Fibroblast of pulmonary artery (primary cell): ENCODE measurements around the gene EVA1A.
"Not testable (repeated sequence)": the region's sequence is repeated elsewhere in the genome, so short reads cannot be mapped to it uniquely, and the experiment has no call there.

ENCODE experiments used
- DNase-seq: peaks from one replicate; pipeline ENCODE4 v3.0.0-alpha.2; 2010; ENCODE audit warnings: low read depth
- H3K4me3 ChIP-seq: replicated peaks from 2 replicates; pipeline ENCODE4 v1.5.1; 2011; ENCODE audit warnings: low read depth, mild to moderate bottlenecking, control low read depth, low read length, moderate library complexity
- TF ChIP-seq, protein P1 (sequence below): IDR thresholded peaks from 2 replicates; pipeline ENCODE4 v1.5.1; 2011; ENCODE audit warnings: mild to moderate bottlenecking, control low read depth, low read length, inconsistent platforms; ENCODE audit errors: missing control alignments

Gene EVA1A

GRCh38 chr2:75495862-75496261 lies 64.9 kb downstream of the EVA1A start:
- no peak for DNase-seq
- H3K4me3 ChIP-seq = no peak overlapping the region
- TF ChIP-seq, protein P1, sequence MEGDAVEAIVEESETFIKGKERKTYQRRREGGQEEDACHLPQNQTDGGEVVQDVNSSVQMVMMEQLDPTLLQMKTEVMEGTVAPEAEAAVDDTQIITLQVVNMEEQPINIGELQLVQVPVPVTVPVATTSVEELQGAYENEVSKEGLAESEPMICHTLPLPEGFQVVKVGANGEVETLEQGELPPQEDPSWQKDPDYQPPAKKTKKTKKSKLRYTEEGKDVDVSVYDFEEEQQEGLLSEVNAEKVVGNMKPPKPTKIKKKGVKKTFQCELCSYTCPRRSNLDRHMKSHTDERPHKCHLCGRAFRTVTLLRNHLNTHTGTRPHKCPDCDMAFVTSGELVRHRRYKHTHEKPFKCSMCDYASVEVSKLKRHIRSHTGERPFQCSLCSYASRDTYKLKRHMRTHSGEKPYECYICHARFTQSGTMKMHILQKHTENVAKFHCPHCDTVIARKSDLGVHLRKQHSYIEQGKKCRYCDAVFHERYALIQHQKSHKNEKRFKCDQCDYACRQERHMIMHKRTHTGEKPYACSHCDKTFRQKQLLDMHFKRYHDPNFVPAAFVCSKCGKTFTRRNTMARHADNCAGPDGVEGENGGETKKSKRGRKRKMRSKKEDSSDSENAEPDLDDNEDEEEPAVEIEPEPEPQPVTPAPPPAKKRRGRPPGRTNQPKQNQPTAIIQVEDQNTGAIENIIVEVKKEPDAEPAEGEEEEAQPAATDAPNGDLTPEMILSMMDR = no peak

- no peak overlapping the region for H3K4me3 ChIP-seq
- TF ChIP-seq, protein P1 = no peak
- DNase-seq = no peak
Observed at GRCh38 chr2:75494137-75494769, 66.5 kb downstream of the EVA1A start.

DNA sequence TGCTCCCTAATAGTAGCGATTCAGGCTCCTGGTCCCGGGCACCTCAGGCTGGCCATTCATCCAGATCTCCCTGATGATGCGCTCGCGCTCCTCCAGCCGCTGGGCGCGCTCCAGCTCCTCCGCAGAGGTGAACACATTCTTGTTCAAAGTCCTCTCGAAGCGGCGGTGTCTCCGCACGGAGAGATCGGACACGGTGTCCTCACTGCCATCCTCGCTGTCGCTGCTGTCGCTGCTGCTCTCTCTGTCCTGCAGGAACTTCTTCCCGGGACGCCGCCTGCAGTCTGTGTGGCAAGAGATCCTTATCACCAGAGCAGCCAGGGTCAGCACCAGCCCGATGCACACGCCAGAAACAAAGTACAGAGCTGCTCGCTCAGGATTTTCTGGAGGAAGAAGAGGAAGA lies 67.5 kb downstream of the EVA1A start:
- no peak for DNase-seq
- TF ChIP-seq, protein P1 = no peak
- H3K4me3 ChIP-seq = no peak overlapping the region

GRCh38 chr2:75491129-75491753 lies 69.5 kb downstream of the EVA1A start:
- TF ChIP-seq, protein P1 = no peak

DNA sequence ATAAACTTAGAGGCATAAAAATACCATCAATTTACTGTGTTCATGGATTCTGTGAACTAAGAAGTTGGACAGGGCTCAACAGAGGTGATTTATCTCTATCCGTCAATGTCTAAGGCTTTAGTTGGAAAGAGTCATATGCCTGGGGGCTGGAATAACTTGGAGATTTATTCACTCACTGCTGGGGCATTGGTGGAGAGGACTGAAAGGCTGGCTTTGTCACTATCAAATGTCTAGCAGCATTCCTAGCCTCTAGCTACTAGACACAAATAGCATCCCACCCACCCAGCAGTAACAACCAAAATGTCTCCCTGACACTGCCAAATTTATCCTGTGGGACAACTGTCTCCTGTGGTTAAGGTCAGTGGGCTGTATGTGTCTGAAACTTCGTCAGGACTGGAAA lies 71.0 kb downstream of the EVA1A start:
- TF ChIP-seq, protein P1 = no peak
- DNase-seq = no peak
- H3K4me3 ChIP-seq = no peak overlapping the region

More at GRCh38 chr2:75491129-75491753, 69.5 kb downstream of the EVA1A start:
- no peak overlapping the region for H3K4me3 ChIP-seq
- DNase-seq = peak; percentile 37

- TF ChIP-seq, protein P1 = no peak
- DNase-seq = no peak
- H3K4me3 ChIP-seq = no peak overlapping the region
Observed at GRCh38 chr2:75488157-75488556, 72.6 kb downstream of the EVA1A start.

GRCh38 chr2:75486735-75487134 lies 74.0 kb downstream of the EVA1A start:
- not testable (repeated sequence) for H3K4me3 ChIP-seq, DNase-seq
